Activated CD8-positive, alpha-beta memory T cell treated with anti-CD3 and anti-CD28 coated beads for 48 hours (primary cell): ENCODE data around the gene DOCK2.

Source experiments
- DNase-seq, 3 experiments: peaks; one replicate each; pipeline ENCODE4 v3.0.0-alpha.2; 2020; ENCODE audit warnings: low read depth in 2 of 3, low spot score in 2 of 3

The DOCK2 gene

DNA sequence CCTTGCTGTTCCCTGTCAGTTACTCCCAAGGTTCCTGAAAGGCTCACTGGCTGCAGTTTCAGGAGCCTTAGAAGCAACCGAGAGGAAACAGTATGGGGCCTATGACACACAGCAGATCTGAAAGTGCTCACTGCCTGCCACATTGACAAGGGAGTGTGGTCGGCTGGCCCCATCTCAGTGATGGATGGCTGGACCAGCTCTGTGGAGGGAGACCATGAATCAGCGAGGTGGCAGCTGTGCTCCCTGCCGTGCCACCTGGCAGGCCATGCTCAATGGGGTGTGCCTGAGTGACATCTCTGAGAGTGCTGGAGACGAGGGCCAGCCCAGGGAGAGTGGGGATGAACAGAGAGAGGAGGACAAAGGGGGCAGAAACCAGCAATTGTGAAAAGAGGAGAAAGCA is 49.1 kb downstream of the DOCK2 start:
- no peak for DNase-seq

GRCh38 chr5:169688106-169688505 is 51.0 kb downstream of the DOCK2 start:
- no peak for DNase-seq

GRCh38 chr5:169691471-169691870 is 54.4 kb downstream of the DOCK2 start:
- no peak for DNase-seq

DNA sequence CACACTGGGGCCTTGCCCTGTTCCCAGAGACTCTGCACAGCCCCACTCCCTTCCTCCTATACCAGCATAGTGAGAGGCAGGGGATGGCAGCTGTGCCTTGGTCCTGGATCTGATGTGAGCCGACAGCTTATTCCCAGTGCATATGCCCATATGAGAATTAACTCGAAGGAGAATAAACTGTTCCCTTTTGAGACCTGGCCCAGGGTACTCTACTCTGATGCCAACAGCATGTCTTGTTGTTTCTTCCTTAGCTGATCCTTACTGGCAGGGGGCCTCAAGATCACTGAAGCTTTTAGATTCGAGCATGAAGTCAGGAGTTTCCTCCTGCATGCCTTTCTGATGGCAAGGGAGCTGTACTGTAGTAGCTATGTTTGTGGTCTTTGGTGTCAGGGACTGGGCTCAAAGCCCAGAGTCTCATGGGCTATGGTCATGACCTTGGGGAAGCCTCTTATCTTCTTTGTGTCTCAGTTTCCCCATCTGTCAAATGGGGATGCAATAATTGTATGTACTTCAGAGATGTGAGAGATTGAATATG is 57.1 kb downstream of the DOCK2 start:
- DNase-seq = no peak

GRCh38 chr5:169695025-169695625 is 58.0 kb downstream of the DOCK2 start:
- no peak for DNase-seq

- DNase-seq = no peak
Measured at GRCh38 chr5:169695919-169696490, 58.9 kb downstream of the DOCK2 start.

GRCh38 chr5:169696621-169697510 is 59.8 kb downstream of the DOCK2 start:
- no peak for DNase-seq

DNA sequence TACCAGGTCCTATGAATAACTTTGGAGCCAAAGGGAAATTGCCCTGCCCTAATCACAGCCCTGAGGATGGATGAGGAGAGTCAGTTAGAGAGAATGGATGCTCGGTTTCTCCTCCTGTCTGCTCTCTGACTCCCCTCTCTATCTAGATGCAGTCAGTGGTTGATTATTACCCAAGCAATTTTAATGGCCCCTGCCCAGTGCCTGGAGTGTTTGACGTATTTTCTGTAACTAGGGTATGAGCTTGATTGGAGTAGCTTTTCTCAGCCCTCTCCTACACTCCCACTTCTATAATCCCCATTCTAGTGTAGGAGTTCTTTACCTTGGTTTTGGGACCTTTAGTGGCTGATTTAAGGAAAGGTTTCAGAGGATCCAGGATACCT is 60.4 kb downstream of the DOCK2 start:
- DNase-seq = no peak

DNA sequence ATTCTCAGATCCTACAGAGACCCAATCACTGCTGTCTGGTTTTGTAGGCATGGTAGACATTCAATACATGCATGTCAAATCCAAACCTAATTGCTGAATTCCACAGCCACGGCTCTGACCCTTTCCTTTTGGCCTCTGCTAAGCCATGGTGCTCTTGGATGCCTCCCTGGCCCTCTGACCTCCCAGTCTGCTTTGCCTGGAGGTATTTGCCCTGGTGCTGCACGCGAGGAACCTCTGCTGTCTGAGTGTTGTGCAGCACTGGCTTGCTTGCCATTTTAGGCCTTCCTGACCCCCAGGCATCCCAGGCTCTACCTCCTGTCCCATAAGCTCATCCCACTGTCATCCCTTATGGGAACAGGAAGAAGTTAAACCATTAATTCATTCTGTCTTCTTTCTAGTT is 60.9 kb downstream of the DOCK2 start:
- no peak for DNase-seq

- no peak for DNase-seq
Measured at GRCh38 chr5:169700611-169701010, 63.5 kb downstream of the DOCK2 start.

DNA sequence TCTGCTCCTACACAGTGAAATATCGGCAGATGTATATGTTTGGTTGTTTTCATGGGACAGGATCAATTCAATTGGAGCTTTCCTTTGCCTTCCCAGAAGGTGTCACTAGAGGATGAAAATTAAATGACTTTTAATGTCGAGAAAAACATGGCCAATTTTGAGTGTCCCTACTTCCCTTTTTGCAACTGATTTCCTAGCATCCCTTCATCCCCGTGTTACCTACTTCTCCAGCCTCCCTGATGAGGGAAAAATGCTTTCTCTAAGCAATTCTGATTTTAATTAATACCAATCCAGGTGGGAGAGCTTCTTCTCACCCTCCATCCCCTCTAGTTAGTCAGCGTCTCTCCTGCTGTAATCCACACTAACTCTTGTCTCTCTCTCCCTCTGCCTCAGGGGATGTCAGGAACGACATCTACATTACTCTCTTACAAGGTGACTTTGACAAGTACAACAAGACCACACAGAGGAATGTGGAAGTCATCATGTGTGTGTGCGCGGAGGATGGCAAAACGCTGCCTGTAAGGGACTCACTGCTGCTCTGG is 64.9 kb downstream of the DOCK2 start:
- DNase-seq = no peak

DNA sequence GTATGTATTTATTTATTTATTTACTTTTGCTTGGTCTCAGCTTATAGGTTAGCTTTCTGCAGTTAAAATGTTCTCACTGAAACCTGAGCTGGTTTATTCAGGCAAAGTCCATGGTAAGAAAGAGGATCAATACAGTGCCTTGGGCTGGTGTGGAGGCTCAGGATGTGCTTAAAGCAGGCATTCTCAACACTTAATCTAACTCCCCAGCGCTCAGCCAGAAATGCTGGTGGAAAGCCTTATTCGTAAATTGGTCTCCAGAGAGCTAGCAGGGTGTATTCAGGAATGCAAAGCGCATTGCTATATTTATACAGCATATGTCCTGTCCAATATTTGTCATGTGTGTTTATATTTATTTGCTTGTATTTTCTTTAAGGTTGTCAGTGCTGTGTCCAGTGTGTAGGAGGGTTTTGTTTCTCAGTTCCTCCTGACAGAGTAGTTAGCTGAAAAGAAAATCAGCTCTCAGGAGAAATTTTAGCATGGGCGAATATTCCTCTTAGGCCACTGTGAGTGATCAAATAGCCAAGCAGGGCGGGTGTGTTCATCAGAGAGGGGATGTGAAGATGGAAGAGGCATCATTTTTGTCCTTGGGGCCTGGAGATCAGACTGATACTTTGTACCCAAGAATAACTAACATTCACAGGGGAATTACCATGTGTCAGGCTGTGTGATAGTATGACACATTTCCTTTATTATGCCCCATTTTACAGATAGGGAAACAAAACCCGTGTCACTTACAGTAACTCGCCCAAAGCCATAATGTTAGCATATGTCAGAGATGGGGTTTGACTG is 65.8 kb downstream of the DOCK2 start:
- no peak for DNase-seq

- no peak for DNase-seq
Measured at GRCh38 chr5:169703813-169704212, 66.7 kb downstream of the DOCK2 start.

GRCh38 chr5:169705322-169705721 is 68.2 kb downstream of the DOCK2 start:
- no peak for DNase-seq

GRCh38 chr5:169706071-169706470 is 69.0 kb downstream of the DOCK2 start:
- DNase-seq = no peak

- no peak for DNase-seq
Measured at GRCh38 chr5:169706758-169707450, 69.8 kb downstream of the DOCK2 start.

GRCh38 chr5:169707686-169708085 is 70.6 kb downstream of the DOCK2 start:
- no peak for DNase-seq

DNA sequence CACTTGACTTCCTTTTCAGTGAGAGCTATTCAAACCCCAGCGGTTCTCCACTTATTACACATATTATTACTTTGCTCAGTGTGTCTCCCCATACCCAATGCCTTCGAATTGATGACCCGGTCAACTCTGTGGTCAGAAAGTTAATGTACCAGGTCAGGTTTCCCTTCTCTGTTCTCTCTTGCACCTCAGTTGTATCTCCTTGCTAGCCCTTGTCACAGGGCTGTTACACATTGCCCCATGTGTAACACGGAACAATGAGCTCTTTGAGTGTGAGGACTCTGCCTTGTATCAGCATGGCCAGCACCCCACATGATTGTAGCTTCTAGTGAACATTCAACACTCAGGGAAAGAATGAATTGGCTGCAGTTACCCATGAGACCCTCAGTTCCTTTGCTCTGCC is 73.6 kb downstream of the DOCK2 start:
- no peak for DNase-seq

- no peak for DNase-seq
Measured at GRCh38 chr5:169711551-169712225, 74.6 kb downstream of the DOCK2 start.

GRCh38 chr5:169712428-169712827 is 75.4 kb downstream of the DOCK2 start:
- DNase-seq = no peak
